ENCODE data around the gene ARMS2.

ARMS2 gene

DNA sequence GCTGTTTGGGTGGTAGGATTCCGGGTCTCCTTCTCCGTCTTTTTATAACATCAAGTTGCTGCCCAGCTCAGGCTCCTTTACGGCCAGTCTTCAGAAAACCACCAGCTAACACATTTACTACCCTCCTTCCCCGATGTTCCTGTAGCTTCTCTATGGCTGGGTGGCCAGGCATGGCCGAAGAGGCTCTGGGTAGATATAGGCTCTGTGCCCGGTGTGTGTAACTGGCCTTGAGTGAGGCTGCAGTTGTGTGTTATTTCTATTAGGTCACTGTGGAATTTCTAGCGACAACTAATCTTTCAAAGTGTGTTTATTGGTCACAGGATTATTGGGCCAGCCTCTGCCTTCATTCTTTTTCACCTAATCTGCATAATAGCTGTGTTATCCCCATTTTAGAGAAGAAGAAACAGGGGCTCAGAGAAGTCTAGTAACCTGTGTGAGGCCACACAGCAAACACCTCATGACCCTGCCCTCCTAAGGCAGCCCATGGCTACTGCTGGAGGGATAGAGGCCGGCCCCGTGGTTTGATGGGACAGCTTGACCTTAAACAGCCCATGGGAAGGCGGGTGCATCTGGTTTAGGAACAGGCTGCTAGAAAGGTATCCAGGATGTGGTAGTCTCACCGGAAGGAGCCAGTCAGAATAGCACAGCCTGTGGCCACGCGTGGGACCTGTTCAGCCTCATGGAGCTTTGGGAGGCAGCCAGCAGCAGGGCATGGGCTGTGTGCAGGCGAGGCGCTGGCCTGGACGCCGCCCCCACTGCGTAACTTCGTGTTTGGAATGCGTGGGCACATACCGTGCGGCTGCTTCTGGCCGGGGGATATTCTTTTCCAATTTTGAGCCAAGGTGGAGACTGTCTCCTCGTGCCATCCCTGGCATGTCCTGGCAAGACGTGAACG is 36.6 kb downstream of the ARMS2 start:
- no peak overlapping the region for H3K4me3 Mint-ChIP-seq
- H3K27me3 Mint-ChIP-seq: no peaks in the 10 kb centered on the region
- H3K36me3 Mint-ChIP-seq (ENCODE audit: low read depth): no peaks in the 10 kb centered on the region
- peaks cover 20% of the 10 kb centered on the region for H3K4me1 Mint-ChIP-seq (ENCODE audit: low read depth)
- H3K9me3 Mint-ChIP-seq: no peaks in the 10 kb centered on the region
- no peak overlapping the region for H3K27ac Mint-ChIP-seq

- Mint-ChIP-seq H3K27ac (no peak overlapping the region), H3K4me3 (no peak overlapping the region), H3K27me3 (no peaks in the 10 kb centered on the region), H3K9me3 (no peaks in the 10 kb centered on the region), H3K36me3 (ENCODE audit: low read depth) (no peaks in the 10 kb centered on the region), H3K4me1 (ENCODE audit: low read depth) (peaks cover 29% of the 10 kb centered on the region)
Observed at GRCh38 chr10:122492006-122492405, 37.6 kb downstream of the ARMS2 start.

- no peak overlapping the region for H3K4me3 Mint-ChIP-seq
- peaks cover 30% of the 10 kb centered on the region for H3K4me1 Mint-ChIP-seq (ENCODE audit: low read depth)
- no peaks in the 10 kb centered on the region for H3K36me3 Mint-ChIP-seq (ENCODE audit: low read depth)
- no peaks in the 10 kb centered on the region for H3K27me3 Mint-ChIP-seq
- no peaks in the 10 kb centered on the region for H3K9me3 Mint-ChIP-seq
- H3K27ac Mint-ChIP-seq: no peak overlapping the region
Observed at GRCh38 chr10:122492999-122493481, 38.6 kb downstream of the ARMS2 start.

DNA sequence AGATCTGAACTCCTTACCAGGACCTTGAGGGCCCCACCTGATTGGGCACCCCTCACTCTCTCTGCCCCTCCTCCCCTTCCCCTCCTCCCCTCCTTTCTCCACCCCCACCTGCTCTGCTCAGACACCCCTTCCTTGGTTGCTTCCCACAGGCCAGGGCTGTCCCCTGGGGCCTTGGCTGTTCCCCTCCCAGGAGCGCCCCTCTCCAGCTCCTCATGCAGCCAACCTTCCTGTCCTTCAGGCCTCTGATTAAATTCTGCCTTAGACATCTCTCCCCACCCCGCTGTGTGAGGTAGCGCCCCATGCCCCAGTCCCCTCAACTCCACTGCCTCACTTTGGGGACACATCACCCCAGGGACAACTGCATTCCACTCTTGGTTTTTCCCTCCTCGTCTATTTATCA is 39.3 kb downstream of the ARMS2 start:
- Mint-ChIP-seq H3K27ac (no peak overlapping the region), H3K9me3 (no peaks in the 10 kb centered on the region), H3K4me3 (no peak overlapping the region), H3K36me3 (ENCODE audit: low read depth) (no peaks in the 10 kb centered on the region), H3K27me3 (no peaks in the 10 kb centered on the region), H3K4me1 (ENCODE audit: low read depth) (peaks cover 30% of the 10 kb centered on the region)

- no peaks in the 10 kb centered on the region for H3K27me3 Mint-ChIP-seq
- H3K4me1 Mint-ChIP-seq (ENCODE audit: low read depth): peaks cover 30% of the 10 kb centered on the region
- no peak overlapping the region for H3K27ac Mint-ChIP-seq
- no peaks in the 10 kb centered on the region for H3K9me3 Mint-ChIP-seq
- H3K36me3 Mint-ChIP-seq (ENCODE audit: low read depth): no peaks in the 10 kb centered on the region
- no peak overlapping the region for H3K4me3 Mint-ChIP-seq
Observed at GRCh38 chr10:122494173-122494820, 39.8 kb downstream of the ARMS2 start.

DNA sequence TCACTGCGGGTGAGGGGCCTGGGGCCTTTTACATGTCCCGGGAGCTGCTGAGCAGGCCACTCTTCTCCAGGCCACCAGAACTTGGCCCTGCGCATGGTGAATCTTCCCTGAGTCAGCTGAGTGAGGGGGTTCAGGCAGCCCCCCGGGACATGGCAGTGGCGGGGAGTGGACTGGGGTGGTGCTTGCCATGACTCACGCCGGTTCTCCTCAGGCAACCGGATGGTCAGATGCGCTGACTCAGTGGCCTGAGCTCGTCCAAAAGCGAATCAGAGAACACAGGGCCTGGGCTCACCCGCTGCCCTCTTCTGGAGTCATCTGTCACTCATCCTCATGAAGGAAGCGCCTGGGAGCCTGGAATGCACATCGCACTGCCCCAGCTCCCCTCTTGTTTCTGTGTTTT is 40.4 kb downstream of the ARMS2 start:
- Mint-ChIP-seq H3K36me3 (ENCODE audit: low read depth) (no peaks in the 10 kb centered on the region), H3K27ac (no peak overlapping the region), H3K4me3 (no peak overlapping the region), H3K27me3 (no peaks in the 10 kb centered on the region), H3K9me3 (no peaks in the 10 kb centered on the region), H3K4me1 (ENCODE audit: low read depth) (peaks cover 30% of the 10 kb centered on the region)

GRCh38 chr10:122495406-122496340 is 41.2 kb downstream of the ARMS2 start:
- peaks cover 29% of the 10 kb centered on the region for H3K4me1 Mint-ChIP-seq (ENCODE audit: low read depth)
- H3K9me3 Mint-ChIP-seq: no peaks in the 10 kb centered on the region
- no peak overlapping the region for H3K4me3 Mint-ChIP-seq
- no peaks in the 10 kb centered on the region for H3K36me3 Mint-ChIP-seq (ENCODE audit: low read depth)
- no peaks in the 10 kb centered on the region for H3K27me3 Mint-ChIP-seq
- H3K27ac Mint-ChIP-seq: no peak overlapping the region

DNA sequence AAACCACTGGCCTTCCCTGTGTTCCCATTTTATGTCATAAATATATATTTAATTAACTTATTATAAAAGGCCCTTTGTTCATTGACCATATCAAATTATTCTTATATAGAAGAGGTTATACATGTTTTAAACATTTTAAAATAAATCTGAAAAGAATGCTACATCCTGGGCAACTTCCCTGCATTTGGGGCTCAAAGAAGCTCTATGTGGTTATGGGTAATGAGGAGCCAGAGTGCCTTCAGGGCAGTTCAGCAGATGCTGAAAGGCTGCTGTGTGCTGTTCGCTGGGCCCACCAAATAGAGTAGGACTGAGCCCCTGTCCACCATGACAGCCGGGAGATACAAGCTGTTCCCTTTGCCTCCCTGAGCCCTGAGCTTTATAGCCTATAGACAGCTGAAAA is 42.8 kb downstream of the ARMS2 start:
- no peaks in the 10 kb centered on the region for H3K27me3 Mint-ChIP-seq
- H3K27ac Mint-ChIP-seq: no peak overlapping the region
- no peaks in the 10 kb centered on the region for H3K36me3 Mint-ChIP-seq (ENCODE audit: low read depth)
- peaks cover 13% of the 10 kb centered on the region for H3K4me1 Mint-ChIP-seq (ENCODE audit: low read depth)
- H3K4me3 Mint-ChIP-seq: no peak overlapping the region
- no peaks in the 10 kb centered on the region for H3K9me3 Mint-ChIP-seq

DNA sequence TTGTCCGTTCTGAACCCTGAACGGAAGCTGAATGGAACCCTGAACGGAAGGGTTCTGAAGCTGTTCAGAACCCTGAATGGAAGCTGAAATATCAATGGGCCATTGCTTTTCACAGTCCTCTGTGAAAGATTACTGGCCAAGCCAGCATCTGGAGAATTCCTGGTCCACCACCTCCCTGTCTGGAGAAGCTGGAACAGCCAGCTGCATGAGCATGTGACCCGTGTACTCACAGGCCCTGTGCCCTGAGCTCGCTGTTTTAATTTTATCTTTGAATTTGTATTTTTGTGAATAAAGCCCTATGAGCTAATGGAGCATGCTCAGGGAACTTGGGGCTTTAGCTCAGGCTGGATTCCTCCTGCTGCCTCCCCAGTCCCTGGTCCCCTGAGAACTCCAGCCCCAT is 44.1 kb downstream of the ARMS2 start:
- no peaks in the 10 kb centered on the region for H3K9me3 Mint-ChIP-seq
- H3K4me1 Mint-ChIP-seq (ENCODE audit: low read depth): peaks cover 13% of the 10 kb centered on the region
- no peaks in the 10 kb centered on the region for H3K36me3 Mint-ChIP-seq (ENCODE audit: low read depth)
- H3K4me3 Mint-ChIP-seq: no peak overlapping the region
- H3K27me3 Mint-ChIP-seq: no peaks in the 10 kb centered on the region
- H3K27ac Mint-ChIP-seq: no peak overlapping the region

- Mint-ChIP-seq H3K36me3 (ENCODE audit: low read depth) (no peaks in the 10 kb centered on the region), H3K4me3 (no peak overlapping the region), H3K9me3 (no peaks in the 10 kb centered on the region), H3K4me1 (ENCODE audit: low read depth) (peaks cover 13% of the 10 kb centered on the region), H3K27me3 (no peaks in the 10 kb centered on the region), H3K27ac (no peak overlapping the region)
Observed at GRCh38 chr10:122499012-122499411, 44.6 kb downstream of the ARMS2 start.

DNA sequence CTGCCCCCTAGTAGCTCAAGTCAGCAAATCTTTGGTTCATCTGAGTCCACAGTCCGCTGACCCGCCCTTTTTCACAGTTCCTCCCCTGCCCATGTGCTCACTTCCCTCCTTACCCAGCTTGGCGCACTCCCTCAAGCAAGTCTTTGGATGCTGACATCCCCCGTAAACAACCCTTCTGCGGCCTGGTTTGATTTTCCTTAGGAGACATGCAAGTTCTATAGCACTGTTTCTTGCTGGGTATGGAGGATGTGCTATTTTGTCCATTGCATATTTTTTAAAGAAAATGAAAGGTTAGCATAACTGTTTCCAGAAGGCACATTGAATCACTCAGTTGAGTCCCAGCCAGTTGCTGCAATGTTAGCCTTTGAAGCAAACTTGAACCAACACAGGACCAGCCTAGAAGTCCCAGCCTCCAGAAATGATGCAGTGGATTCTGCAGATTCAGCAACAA is 45.1 kb downstream of the ARMS2 start:
- H3K36me3 Mint-ChIP-seq (ENCODE audit: low read depth): no peaks in the 10 kb centered on the region
- no peak overlapping the region for H3K27ac Mint-ChIP-seq
- no peak overlapping the region for H3K4me3 Mint-ChIP-seq
- H3K9me3 Mint-ChIP-seq: no peaks in the 10 kb centered on the region
- peaks cover 13% of the 10 kb centered on the region for H3K4me1 Mint-ChIP-seq (ENCODE audit: low read depth)
- no peaks in the 10 kb centered on the region for H3K27me3 Mint-ChIP-seq

DNA sequence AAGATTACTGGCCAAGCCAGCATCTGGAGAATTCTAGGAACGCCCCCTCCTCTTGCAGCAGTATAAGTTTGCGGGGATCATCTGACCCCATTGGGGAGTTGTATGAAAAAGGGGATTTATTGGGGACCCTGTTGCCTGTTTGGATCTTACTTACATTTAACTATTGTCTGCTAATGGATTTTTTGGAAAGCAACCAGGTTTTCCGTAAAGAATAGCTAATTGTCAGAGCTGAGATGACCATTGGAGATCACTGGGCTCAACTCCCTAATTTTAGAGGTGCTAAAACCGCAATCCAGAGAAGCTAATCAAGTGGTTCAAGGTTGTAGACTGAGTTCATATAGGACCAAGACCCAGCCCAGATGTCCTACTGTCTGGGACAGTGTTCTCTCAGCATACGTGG is 45.7 kb downstream of the ARMS2 start:
- H3K36me3 Mint-ChIP-seq (ENCODE audit: low read depth): no peaks in the 10 kb centered on the region
- H3K4me1 Mint-ChIP-seq (ENCODE audit: low read depth): peaks cover 13% of the 10 kb centered on the region
- H3K27ac Mint-ChIP-seq: no peak overlapping the region
- H3K27me3 Mint-ChIP-seq: no peaks in the 10 kb centered on the region
- H3K4me3 Mint-ChIP-seq: no peak overlapping the region
- no peaks in the 10 kb centered on the region for H3K9me3 Mint-ChIP-seq

- no peaks in the 10 kb centered on the region for H3K9me3 Mint-ChIP-seq
- no peaks in the 10 kb centered on the region for H3K27me3 Mint-ChIP-seq
- H3K4me3 Mint-ChIP-seq: no peak overlapping the region
- H3K4me1 Mint-ChIP-seq (ENCODE audit: low read depth): peaks cover 13% of the 10 kb centered on the region
- no peak overlapping the region for H3K27ac Mint-ChIP-seq
- H3K36me3 Mint-ChIP-seq (ENCODE audit: low read depth): no peaks in the 10 kb centered on the region
Observed at GRCh38 chr10:122500726-122501125, 46.3 kb downstream of the ARMS2 start.

- Mint-ChIP-seq H3K4me3 (no peak overlapping the region), H3K9me3 (no peaks in the 10 kb centered on the region), H3K36me3 (ENCODE audit: low read depth) (no peaks in the 10 kb centered on the region), H3K27me3 (no peaks in the 10 kb centered on the region), H3K4me1 (ENCODE audit: low read depth) (no peaks in the 10 kb centered on the region), H3K27ac (no peak overlapping the region)
Observed at GRCh38 chr10:122503012-122503411, 48.6 kb downstream of the ARMS2 start.
